GM23248 (cell line): Measurements from ENCODE around the gene NAV2. TPM values are rescaled to one million over a fixed set of nuclear protein-coding genes. Genes with fewer than 3 reads are reported as not detected.

Experiments used
- DNase-seq: peaks from one replicate; pipeline ENCODE4 v3.0.0-alpha.2; 2015
- H2AFZ ChIP-seq: fragments of 200-600 bp; sonication (generic); 2 replicates; pipeline ENCODE4 v1.6.1; 2016; ENCODE audit warnings: antibody characterized with exemption
- H3F3A ChIP-seq: fragments of 200-600 bp; sonication (generic); 2 replicates; pipeline ENCODE4 v1.6.1; 2016; ENCODE audit warnings: mild to moderate bottlenecking, antibody characterized with exemption, mixed run types; ENCODE audit not compliant: insufficient read depth
- H3K27ac ChIP-seq: fragments of 200-600 bp; sonication (generic); 2 replicates; pipeline ENCODE4 v1.5.1; 2016; ENCODE audit warnings: mild to moderate bottlenecking
- H3K27me3 ChIP-seq: fragments of 200-600 bp; sonication (generic); replicated peaks from 2 replicates; pipeline ENCODE4 v1.6.1; 2016; ENCODE audit warnings: mild to moderate bottlenecking; ENCODE audit not compliant: insufficient read depth
- H3K36me3 ChIP-seq: fragments of 200-600 bp; sonication (generic); 2 replicates; pipeline ENCODE4 v1.6.1; 2016; ENCODE audit warnings: low read depth, mild to moderate bottlenecking
- H3K4me1 ChIP-seq: fragments of 200-600 bp; sonication (generic); 2 replicates; pipeline ENCODE4 v1.6.1; 2016; ENCODE audit warnings: mild to moderate bottlenecking; ENCODE audit not compliant: insufficient read depth
- H3K4me2 ChIP-seq: fragments of 200-600 bp; sonication (generic); one replicate; pipeline ENCODE4 v1.6.1; 2016; ENCODE audit warnings: mild to moderate bottlenecking; ENCODE audit not compliant: unreplicated experiment
- H3K4me3 ChIP-seq: fragments of 200-600 bp; sonication (generic); 2 replicates; pipeline ENCODE4 v1.5.1; 2016; ENCODE audit warnings: mild to moderate bottlenecking
- H3K79me2 ChIP-seq: fragments of 200-600 bp; sonication (generic); 2 replicates; pipeline ENCODE4 v1.6.1; 2016; ENCODE audit warnings: mild to moderate bottlenecking; ENCODE audit not compliant: insufficient read depth
- H3K9ac ChIP-seq: fragments of 200-600 bp; sonication (generic); 2 replicates; pipeline ENCODE4 v1.6.1; 2016; ENCODE audit warnings: mild to moderate bottlenecking
- H3K9me2 ChIP-seq: fragments of 200-600 bp; sonication (generic); 2 replicates; pipeline ENCODE4 v1.6.1; 2016; ENCODE audit warnings: mixed run types, mild to moderate bottlenecking, moderate library complexity; ENCODE audit not compliant: insufficient read depth
- H3K9me3 ChIP-seq: fragments of 200-600 bp; sonication (generic); one replicate; pipeline ENCODE4 v1.6.1; 2017; ENCODE audit warnings: low read depth
- H4K20me1 ChIP-seq: fragments of 200-600 bp; sonication (generic); 2 replicates; pipeline ENCODE4 v1.6.0; 2016; ENCODE audit not compliant: insufficient read depth
- EZH2 ChIP-seq: fragments of 200-600 bp; sonication (generic); IDR thresholded peaks from 2 replicates; pipeline ENCODE4 v1.6.1; 2018; ENCODE audit warnings: antibody characterized with exemption, mild to moderate bottlenecking; ENCODE audit not compliant: insufficient read depth, poor library complexity, severe bottlenecking
- EZH2phosphoT487 ChIP-seq: fragments of 200-600 bp; sonication (generic); IDR thresholded peaks from 2 replicates; pipeline ENCODE4 v1.6.1; 2018; ENCODE audit warnings: antibody characterized with exemption, moderate library complexity, mild to moderate bottlenecking, low read depth; ENCODE audit not compliant: insufficient read depth
- WGBS, 2 experiments: methylation state at CpG; one replicate each; pipeline ENCODE4 v1.1.6; 2015 to 2017; ENCODE audit warnings: low lambda C conversion rate in 2 of 2, low coverage in 1 of 2; ENCODE audit errors: missing lambda C conversion rate in 2 of 2; 5-methylcytosine and 5-hydroxymethylcytosine counted together
- in situ Hi-C: fragments of 300-500 bp; cut with MboI; formaldehyde crosslinking; loops from 2 replicates; pipeline ENCODE4 v1.15.0; 2020
- polyA plus RNA-seq: library from polyadenylated mRNA; unstranded; fragments of >200 nt; fragmentation: Nextera tagmentation; extraction: Ambion mirVana; gene quantifications from 2 replicates; pipeline ENCODE4 v1.2.1, GENCODE V29; 2016
- total RNA-seq: library from RNA; depleted of rRNA; stranded (reverse); fragments of >200 nt; shearing (Covaris generic); gene quantifications from 2 replicates; pipeline ENCODE4 v1.2.3, GENCODE V29; 2014

The NAV2 gene
- total and polyA plus RNA-seq, 2 experiments from 2014 or later = 5.7 to 11.9 TPM

- Histone ChIP-seq H3K9me2 (no peaks in the 10 kb centered on the region), H3K27me3 (no peaks in the 10 kb centered on the region), H3K79me2 (peaks cover 32% of the 10 kb centered on the region), H3F3A (peaks cover 49% of the 10 kb centered on the region), H3K4me3 (no peak overlapping the region), H3K9me3 (no peaks in the 10 kb centered on the region), H3K4me2 (no peak overlapping the region), H3K36me3 (peaks cover 11% of the 10 kb centered on the region), H3K9ac (no peak overlapping the region), H4K20me1 (no peaks in the 10 kb centered on the region), H2AFZ (no peak overlapping the region), H3K27ac (no peak overlapping the region), H3K4me1 (peaks cover 28% of the 10 kb centered on the region)
- DNase-seq = no peak
- 85 to 91% methylated on average over 5 of the region's 5 CpGs for WGBS, 2 experiments
- no peak for TF ChIP-seq EZH2phosphoT487
- no peak for TF ChIP-seq EZH2
- in situ Hi-C loops = no loop called here
Measured at GRCh38 chr11:20033806-20034205, 321.2 kb downstream of the NAV2 start.

- peaks cover 21% of the 10 kb centered on the region for H3K79me2 ChIP-seq
- no peaks in the 10 kb centered on the region for H4K20me1 ChIP-seq
- H3K9ac ChIP-seq = no peak overlapping the region
- no peak overlapping the region for H3K27ac ChIP-seq
- H3K9me3 ChIP-seq = no peaks in the 10 kb centered on the region
- no peak for DNase-seq
- no peak overlapping the region for H3K4me3 ChIP-seq
- WGBS, 2 experiments = 91% methylated on average over 5 of the region's 5 CpGs
- no peaks in the 10 kb centered on the region for H3K27me3 ChIP-seq
- H3K36me3 ChIP-seq = peaks cover 11% of the 10 kb centered on the region
- no peak overlapping the region for H3K4me2 ChIP-seq
- no peaks in the 10 kb centered on the region for H3K9me2 ChIP-seq
- in situ Hi-C loops = no loop called here
- TF ChIP-seq EZH2 (no peak), EZH2phosphoT487 (no peak)
- H3K4me1 ChIP-seq = peaks cover 28% of the 10 kb centered on the region
- peaks cover 43% of the 10 kb centered on the region for H3F3A ChIP-seq
- H2AFZ ChIP-seq = no peak overlapping the region
Measured at GRCh38 chr11:20034941-20035340, 322.3 kb downstream of the NAV2 start.

GRCh38 chr11:20035375-20035700, 322.7 kb downstream of the NAV2 start:
- no peak overlapping the region for H2AFZ ChIP-seq
- H3K79me2 ChIP-seq = peaks cover 18% of the 10 kb centered on the region
- H3F3A ChIP-seq = peaks cover 41% of the 10 kb centered on the region
- no peak overlapping the region for H3K4me2 ChIP-seq
- 96 to 98% methylated on average over 7 of the region's 7 CpGs for WGBS, 2 experiments
- no peaks in the 10 kb centered on the region for H3K9me2 ChIP-seq
- H3K9me3 ChIP-seq = no peaks in the 10 kb centered on the region
- H4K20me1 ChIP-seq = no peaks in the 10 kb centered on the region
- no peak overlapping the region for H3K4me3 ChIP-seq
- H3K4me1 ChIP-seq = peaks cover 28% of the 10 kb centered on the region
- DNase-seq = no peak
- H3K27ac ChIP-seq = no peak overlapping the region
- TF ChIP-seq EZH2phosphoT487 = no peak
- no peak for TF ChIP-seq EZH2
- H3K27me3 ChIP-seq = no peaks in the 10 kb centered on the region
- in situ Hi-C loops = no loop called here
- peaks cover 11% of the 10 kb centered on the region for H3K36me3 ChIP-seq
- H3K9ac ChIP-seq = no peak overlapping the region

- H3K4me1 ChIP-seq = peaks cover 26% of the 10 kb centered on the region
- H3K36me3 ChIP-seq = peaks cover 11% of the 10 kb centered on the region
- no peaks in the 10 kb centered on the region for H3K9me2 ChIP-seq
- H3K27me3 ChIP-seq = no peaks in the 10 kb centered on the region
- no peaks in the 10 kb centered on the region for H4K20me1 ChIP-seq
- H3F3A ChIP-seq = peaks cover 34% of the 10 kb centered on the region
- in situ Hi-C loops = no loop called here
- no peak overlapping the region for H3K4me3 ChIP-seq
- H3K27ac ChIP-seq = peak overlapping the region; percentile 49
- TF ChIP-seq EZH2phosphoT487 (no peak), EZH2 (no peak)
- WGBS, 2 experiments = 55 to 57% methylated on average over 15 of the region's 15 CpGs
- peak; percentile 92 for DNase-seq
- no peak overlapping the region for H3K4me2 ChIP-seq
- no peaks in the 10 kb centered on the region for H3K9me3 ChIP-seq
- peaks cover 13% of the 10 kb centered on the region for H3K79me2 ChIP-seq
- no peak overlapping the region for H2AFZ ChIP-seq
- 0 out of 2 replicates have a peak overlapping the region, but pooled peaks have one; percentile 28 for H3K9ac ChIP-seq
Measured at GRCh38 chr11:20035701-20036601, 323.3 kb downstream of the NAV2 start.
